GM12891 (cell line): ENCODE data around the gene NCBP2.

Experiments used
- PAX5 ChIP-seq: IDR thresholded peaks from 2 replicates; pipeline ENCODE4 v1.6.1; 2011; ENCODE audit warnings: low read length, moderate library complexity, mild to moderate bottlenecking; ENCODE audit not compliant: insufficient read depth, severe bottlenecking
- POLR2A ChIP-seq: IDR thresholded peaks from 2 replicates; pipeline ENCODE4 v1.6.1; 2011; ENCODE audit warnings: low read depth, low read length, control low read depth
- POLR2AphosphoS5 ChIP-seq: IDR thresholded peaks from 2 replicates; pipeline ENCODE4 v1.6.1; 2011; ENCODE audit warnings: low read depth, low read length, control low read depth
- TAF1 ChIP-seq: IDR thresholded peaks from 2 replicates; pipeline ENCODE4 v1.6.1; 2011; ENCODE audit warnings: low read depth, low read length, control low read depth

DNA sequence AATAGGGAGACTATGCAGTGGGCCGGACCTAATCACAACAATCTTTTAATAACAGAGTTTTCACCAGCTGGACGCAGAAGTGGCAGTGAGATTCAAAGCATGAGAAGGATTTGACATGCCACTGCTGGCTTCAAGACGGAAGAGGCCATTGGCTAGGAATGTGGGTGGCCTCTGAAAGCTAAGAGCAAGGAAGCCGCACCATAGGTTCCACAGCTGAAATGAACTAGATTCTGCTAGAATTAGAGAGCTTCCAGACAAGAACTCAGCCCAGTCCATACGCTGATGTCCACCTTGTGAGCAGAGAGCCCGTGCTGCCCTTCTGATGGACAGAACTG is 6.9 kb upstream of the NCBP2 start:
- TF ChIP-seq POLR2A (no peak), POLR2AphosphoS5 (no peak), TAF1 (no peak), PAX5 (no peak)
